Neutrophil (primary cell): ENCODE measurements around the gene VTI1B.
A peak's percentile ranks its signal among the peaks of the same experiment; 100 is the strongest.
"Not testable (repeated sequence)": the region's sequence is repeated elsewhere in the genome, so short reads cannot be mapped to it uniquely, and the experiment has no call there.

Experiments
- H3K27ac ChIP-seq: fragments of 200-600 bp; sonication (generic); 2 replicates; pipeline ENCODE4 v1.5.1; 2016; ENCODE audit warnings: mild to moderate bottlenecking, moderate library complexity
- H3K27me3 ChIP-seq: fragments of 200-600 bp; sonication (generic); 2 replicates; pipeline ENCODE4 v1.6.0; 2016; ENCODE audit warnings: mild to moderate bottlenecking
- H3K36me3 ChIP-seq: fragments of 200-600 bp; sonication (generic); 2 replicates; pipeline ENCODE4 v1.5.1; 2017
- H3K4me1 ChIP-seq, 2 experiments: fragments of 200-600 bp in 1 of 2; sonication (generic) in 1 of 2; 1 replicate in 1 of 2; 2 replicates in 1 of 2; pipeline versions ENCODE4 v1.5.1 to v1.6.1; 2013 to 2016; ENCODE audit warnings: low read depth in 1 of 2, low read length in 1 of 2, mild to moderate bottlenecking in 1 of 2, moderate library complexity in 1 of 2; ENCODE audit not compliant: control insufficient read depth in 1 of 2, insufficient read depth in 1 of 2
- H3K4me3 ChIP-seq, 2 experiments: fragments of 200-600 bp in 1 of 2; sonication (generic) in 1 of 2; 1 replicate in 1 of 2; 2 replicates in 1 of 2; pipeline ENCODE4 v1.5.1; 2013 to 2016; ENCODE audit warnings: low read depth in 1 of 2, low read length in 1 of 2, mild to moderate bottlenecking in 1 of 2, moderate library complexity in 1 of 2
- H3K9me3 ChIP-seq: fragments of 200-600 bp; sonication (generic); 2 replicates; pipeline ENCODE4 v1.5.1; 2016
- CTCF ChIP-seq: fragments of 200-600 bp; sonication (generic); IDR thresholded peaks from 2 replicates; pipeline ENCODE4 v1.5.1; 2016; ENCODE audit warnings: antibody characterized with exemption

VTI1B gene

GRCh38 chr14:67717048-67717447 is 42.6 kb upstream of the VTI1B start:
- no peak for TF ChIP-seq CTCF
- Histone ChIP-seq H3K4me1 (no peaks in the 10 kb centered on the region), H3K36me3 (no peaks in the 10 kb centered on the region), H3K27ac (no peak overlapping the region), H3K9me3 (no peaks in the 10 kb centered on the region), H3K4me3 (no peak overlapping the region), H3K27me3 (peaks cover 11% of the 10 kb centered on the region)

GRCh38 chr14:67710209-67710608 is 35.8 kb upstream of the VTI1B start:
- H3K4me1 ChIP-seq: no peaks in the 10 kb centered on the region
- no peak overlapping the region for H3K27ac ChIP-seq
- no peak overlapping the region for H3K4me3 ChIP-seq
- no peak for TF ChIP-seq CTCF
- H3K36me3 ChIP-seq: no peaks in the 10 kb centered on the region
- peaks cover 12% of the 10 kb centered on the region for H3K9me3 ChIP-seq
- H3K27me3 ChIP-seq: peaks cover 2% of the 10 kb centered on the region

- H3K9me3 ChIP-seq: peaks cover 12% of the 10 kb centered on the region
- not testable (repeated sequence) for H3K4me1 ChIP-seq, H3K27me3 ChIP-seq, H3K36me3 ChIP-seq, H3K27ac ChIP-seq, H3K4me3 ChIP-seq
Observed at GRCh38 chr14:67709796-67710195, 35.4 kb upstream of the VTI1B start.

GRCh38 chr14:67709346-67709745 is 34.9 kb upstream of the VTI1B start:
- not testable (repeated sequence) for H3K4me3 ChIP-seq, H3K27ac ChIP-seq, H3K4me1 ChIP-seq, H3K36me3 ChIP-seq
- H3K27me3 ChIP-seq: peaks cover 11% of the 10 kb centered on the region
- peaks cover 12% of the 10 kb centered on the region for H3K9me3 ChIP-seq

GRCh38 chr14:67705211-67705610 is 30.8 kb upstream of the VTI1B start:
- no peak overlapping the region for H3K4me3 ChIP-seq
- H3K9me3 ChIP-seq: peaks cover 8% of the 10 kb centered on the region
- TF ChIP-seq CTCF: no peak
- H3K27ac ChIP-seq: no peak overlapping the region
- H3K27me3 ChIP-seq: peaks cover 21% of the 10 kb centered on the region
- no peaks in the 10 kb centered on the region for H3K36me3 ChIP-seq
- H3K4me1 ChIP-seq: no peaks in the 10 kb centered on the region

- Histone ChIP-seq H3K9me3 (peaks cover 4% of the 10 kb centered on the region), H3K4me1 (no peaks in the 10 kb centered on the region), H3K27ac (no peak overlapping the region), H3K4me3 (no peak overlapping the region), H3K27me3 (peaks cover 21% of the 10 kb centered on the region), H3K36me3 (no peaks in the 10 kb centered on the region)
- TF ChIP-seq CTCF: peak; percentile 53
Observed at GRCh38 chr14:67704484-67705089, 30.2 kb upstream of the VTI1B start.

GRCh38 chr14:67703997-67704396 is 29.6 kb upstream of the VTI1B start:
- peaks cover 21% of the 10 kb centered on the region for H3K27me3 ChIP-seq
- no peaks in the 10 kb centered on the region for H3K9me3 ChIP-seq
- no peak overlapping the region for H3K4me3 ChIP-seq
- H3K27ac ChIP-seq: no peak overlapping the region
- H3K4me1 ChIP-seq: no peaks in the 10 kb centered on the region
- no peaks in the 10 kb centered on the region for H3K36me3 ChIP-seq
- TF ChIP-seq CTCF: no peak

GRCh38 chr14:67701492-67701891 is 27.1 kb upstream of the VTI1B start, which contains the start of gene RDH12:
TSS of gene RDH12 (plus strand) at chr14:67701886. CDS start at chr14:67722643, 20,757 bp downstream.
- not testable (repeated sequence) for H3K27ac ChIP-seq, H3K4me3 ChIP-seq, H3K9me3 ChIP-seq, H3K36me3 ChIP-seq, H3K4me1 ChIP-seq
- H3K27me3 ChIP-seq: peaks cover 21% of the 10 kb centered on the region
